Measurements from ENCODE around the gene EPHA10. TPM values are rescaled to one million over a fixed set of nuclear protein-coding genes. Genes with fewer than 3 reads are reported as not detected.

EPHA10 gene
- polyA plus RNA-seq, 1 donor from 2014 or later: 39.4 TPM

GRCh38 chr1:37672136-37672870, 92.6 kb downstream of the EPHA10 start:
- H2AFZ ChIP-seq (ENCODE audit: low read depth, low read length): no peak overlapping the region
- H4K20me1 ChIP-seq (ENCODE audit: insufficient read depth): no peaks in the 10 kb centered on the region
- no peaks in the 10 kb centered on the region for H3K27me3 ChIP-seq (ENCODE audit: insufficient read depth, low read depth, low read length)
- no peaks in the 10 kb centered on the region for H3K79me2 ChIP-seq (replicated peaks; ENCODE audit: insufficient read depth, low read length)
- H3K9me3 ChIP-seq (ENCODE audit: low read length): no peaks in the 10 kb centered on the region
- H3F3A ChIP-seq (ENCODE audit: insufficient read depth, low read length, poor library complexity, severe bottlenecking): no peaks in the 10 kb centered on the region
- no peaks in the 10 kb centered on the region for H3K9me2 ChIP-seq (ENCODE audit: insufficient read depth, low read length)
- no peak for TF ChIP-seq POLR2AphosphoS5 (IDR thresholded peaks at IDR 0.05)
- no peak for TF ChIP-seq MXI1 (conservative IDR thresholded peaks at IDR 0.05; ENCODE audit: poor library complexity, severe bottlenecking)
- TF ChIP-seq, protein P1, sequence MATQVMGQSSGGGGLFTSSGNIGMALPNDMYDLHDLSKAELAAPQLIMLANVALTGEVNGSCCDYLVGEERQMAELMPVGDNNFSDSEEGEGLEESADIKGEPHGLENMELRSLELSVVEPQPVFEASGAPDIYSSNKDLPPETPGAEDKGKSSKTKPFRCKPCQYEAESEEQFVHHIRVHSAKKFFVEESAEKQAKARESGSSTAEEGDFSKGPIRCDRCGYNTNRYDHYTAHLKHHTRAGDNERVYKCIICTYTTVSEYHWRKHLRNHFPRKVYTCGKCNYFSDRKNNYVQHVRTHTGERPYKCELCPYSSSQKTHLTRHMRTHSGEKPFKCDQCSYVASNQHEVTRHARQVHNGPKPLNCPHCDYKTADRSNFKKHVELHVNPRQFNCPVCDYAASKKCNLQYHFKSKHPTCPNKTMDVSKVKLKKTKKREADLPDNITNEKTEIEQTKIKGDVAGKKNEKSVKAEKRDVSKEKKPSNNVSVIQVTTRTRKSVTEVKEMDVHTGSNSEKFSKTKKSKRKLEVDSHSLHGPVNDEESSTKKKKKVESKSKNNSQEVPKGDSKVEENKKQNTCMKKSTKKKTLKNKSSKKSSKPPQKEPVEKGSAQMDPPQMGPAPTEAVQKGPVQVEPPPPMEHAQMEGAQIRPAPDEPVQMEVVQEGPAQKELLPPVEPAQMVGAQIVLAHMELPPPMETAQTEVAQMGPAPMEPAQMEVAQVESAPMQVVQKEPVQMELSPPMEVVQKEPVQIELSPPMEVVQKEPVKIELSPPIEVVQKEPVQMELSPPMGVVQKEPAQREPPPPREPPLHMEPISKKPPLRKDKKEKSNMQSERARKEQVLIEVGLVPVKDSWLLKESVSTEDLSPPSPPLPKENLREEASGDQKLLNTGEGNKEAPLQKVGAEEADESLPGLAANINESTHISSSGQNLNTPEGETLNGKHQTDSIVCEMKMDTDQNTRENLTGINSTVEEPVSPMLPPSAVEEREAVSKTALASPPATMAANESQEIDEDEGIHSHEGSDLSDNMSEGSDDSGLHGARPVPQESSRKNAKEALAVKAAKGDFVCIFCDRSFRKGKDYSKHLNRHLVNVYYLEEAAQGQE (IDR thresholded peaks at IDR 0.05; ENCODE audit: borderline replicate concordance): no peak
- TF ChIP-seq EP300 (conservative IDR thresholded peaks at IDR 0.05; ENCODE audit: poor library complexity, severe bottlenecking): no peak
- TF ChIP-seq SMC3 (conservative IDR thresholded peaks at IDR 0.05; ENCODE audit: poor library complexity): no peak
- TF ChIP-seq RAD21 (conservative IDR thresholded peaks at IDR 0.05): no peak
- no peak for TF ChIP-seq TAF1 (IDR thresholded peaks at IDR 0.05; ENCODE audit: low read depth)
- no peak for TF ChIP-seq EZH2 (IDR thresholded peaks at IDR 0.05; ENCODE audit: borderline replicate concordance, insufficient read depth, low read length, poor library complexity, severe bottlenecking)
- TF ChIP-seq CTCF (IDR thresholded peaks at IDR 0.05; ENCODE audit: poor library complexity, severe bottlenecking): no peak
- H3K9ac ChIP-seq (ENCODE audit: low read length): no peak overlapping the region
- no peak overlapping the region for H3K4me2 ChIP-seq (ENCODE audit: low read length)
- H3K36me3 ChIP-seq (ENCODE audit: insufficient read depth, low read length): no peaks in the 10 kb centered on the region
- H3K4me3 ChIP-seq (ENCODE audit: low read length): no peak overlapping the region
- H3K27ac ChIP-seq (ENCODE audit: low read length): no peak overlapping the region

- Histone ChIP-seq H3K9ac (ENCODE audit: low read length) (no peak overlapping the region), H2AFZ (ENCODE audit: low read depth, low read length) (no peak overlapping the region), H3K27me3 (ENCODE audit: insufficient read depth, low read depth, low read length) (no peaks in the 10 kb centered on the region), H3K27ac (ENCODE audit: low read length) (no peak overlapping the region), H3F3A (ENCODE audit: insufficient read depth, low read length, poor library complexity, severe bottlenecking) (no peaks in the 10 kb centered on the region), H3K9me2 (ENCODE audit: insufficient read depth, low read length) (no peaks in the 10 kb centered on the region), H3K4me2 (ENCODE audit: low read length) (no peak overlapping the region), H3K9me3 (ENCODE audit: low read length) (no peaks in the 10 kb centered on the region), H4K20me1 (ENCODE audit: insufficient read depth) (no peaks in the 10 kb centered on the region), H3K36me3 (ENCODE audit: insufficient read depth, low read length) (no peaks in the 10 kb centered on the region), H3K79me2 (replicated peaks; ENCODE audit: insufficient read depth, low read length) (no peaks in the 10 kb centered on the region), H3K4me3 (ENCODE audit: low read length) (no peak overlapping the region)
- TF ChIP-seq RAD21 (conservative IDR thresholded peaks at IDR 0.05) (no peak), EP300 (conservative IDR thresholded peaks at IDR 0.05; ENCODE audit: poor library complexity, severe bottlenecking) (no peak)
- TF ChIP-seq, protein P1 (IDR thresholded peaks at IDR 0.05; ENCODE audit: borderline replicate concordance): no peak
Observed at GRCh38 chr1:37671261-37671660, 93.7 kb downstream of the EPHA10 start.
